ENCODE results near the gene PSAT1. TPM values are rescaled to one million over a fixed set of nuclear protein-coding genes. Genes with fewer than 3 reads are reported as not detected.

The PSAT1 gene
- total RNA-seq, 2 donors from 2014 or later: 2.5 to 18.6 TPM

- intact Hi-C loops (cut with DNase I): no loop called here
Observed at GRCh38 chr9:78291240-78291925, 5.5 kb upstream of the PSAT1 start.

GRCh38 chr9:78292026-78292425 lies 4.9 kb upstream of the PSAT1 start:
- intact Hi-C loops (cut with DNase I): no loop called here
- DNase-seq (ENCODE audit: low spot score): no peak

More at GRCh38 chr9:78291240-78291925, 5.5 kb upstream of the PSAT1 start:
- DNase-seq (ENCODE audit: low spot score): no peak

GRCh38 chr9:78292716-78293497 lies 4.0 kb upstream of the PSAT1 start:
- intact Hi-C loops (cut with DNase I): no loop called here
- DNase-seq (ENCODE audit: low spot score): no peak

GRCh38 chr9:78294290-78295176 lies 2.4 kb upstream of the PSAT1 start:
- DNase-seq (ENCODE audit: low spot score): no peak
- intact Hi-C loops (cut with DNase I): loop anchor here in 1 of 2 donors (1.0 kb wide), 1 partner anchor 26 kb away; no protein-coding TSS in a partner anchor

GRCh38 chr9:78295177-78295575 lies 1.7 kb upstream of the PSAT1 start:
- DNase-seq (ENCODE audit: low spot score): no peak
- intact Hi-C loops (cut with DNase I): loop anchor here in 1 of 2 donors (1.0 kb wide), 1 partner anchor 27 kb away; no protein-coding TSS in a partner anchor

GRCh38 chr9:78295731-78296130 lies 1.2 kb upstream of the PSAT1 start:
- intact Hi-C loops (cut with DNase I): loop anchor here in 1 of 2 donors (1.0 kb wide), 1 partner anchor 27 kb away; no protein-coding TSS in a partner anchor

GRCh38 chr9:78296201-78296892 lies 578 bp upstream of the PSAT1 start:
- intact Hi-C loops (cut with DNase I): no loop called here
- DNase-seq (ENCODE audit: low spot score): no peak

More at GRCh38 chr9:78295731-78296130, 1.2 kb upstream of the PSAT1 start:
- no peak for DNase-seq (ENCODE audit: low spot score)

- intact Hi-C loops (cut with DNase I): no loop called here
- no peak for DNase-seq (ENCODE audit: low spot score)
Observed at GRCh38 chr9:78297672-78297961, 692 bp downstream of the PSAT1 start.

- intact Hi-C loops (cut with DNase I): no loop called here
- no peak for DNase-seq (ENCODE audit: low spot score)
Observed at GRCh38 chr9:78298046-78298765, 1.3 kb downstream of the PSAT1 start.

- no peak for DNase-seq (ENCODE audit: low spot score)
- intact Hi-C loops (cut with DNase I): no loop called here
Observed at GRCh38 chr9:78300209-78300608, 3.3 kb downstream of the PSAT1 start.

- intact Hi-C loops (cut with DNase I): no loop called here
- DNase-seq (ENCODE audit: low spot score): no peak
Observed at GRCh38 chr9:78301466-78301865, 4.5 kb downstream of the PSAT1 start.

- intact Hi-C loops (cut with DNase I): no loop called here
- no peak for DNase-seq (ENCODE audit: low spot score)
Observed at GRCh38 chr9:78303377-78304062, 6.6 kb downstream of the PSAT1 start.

- DNase-seq (ENCODE audit: low spot score): no peak
- intact Hi-C loops (cut with DNase I): no loop called here
Observed at GRCh38 chr9:78304357-78304756, 7.4 kb downstream of the PSAT1 start.

- DNase-seq (ENCODE audit: low spot score): no peak
- intact Hi-C loops (cut with DNase I): no loop called here
Observed at GRCh38 chr9:78306222-78307076, 9.5 kb downstream of the PSAT1 start.

- DNase-seq (ENCODE audit: low spot score): no peak
- intact Hi-C loops (cut with DNase I): no loop called here
Observed at GRCh38 chr9:78307360-78307759, 10.4 kb downstream of the PSAT1 start.

- intact Hi-C loops (cut with DNase I): no loop called here
- no peak for DNase-seq (ENCODE audit: low spot score)
Observed at GRCh38 chr9:78309066-78309465, 12.1 kb downstream of the PSAT1 start.

- intact Hi-C loops (cut with DNase I): loop anchor here in 1 of 2 donors (5.0 kb wide), 1 partner anchor 1434 kb away; no protein-coding TSS in a partner anchor
- DNase-seq (ENCODE audit: low spot score): no peak
Observed at GRCh38 chr9:78311075-78311474, 14.2 kb downstream of the PSAT1 start.

Data from posterior vena cava (tissue), 2 donors.